Measurements from ENCODE around the gene RNF112. TPM values are rescaled to one million over a fixed set of nuclear protein-coding genes. Genes with fewer than 3 reads are reported as not detected.

Gene RNF112
- total RNA-seq, 1 experiment from 2014 or later, result 0.18 TPM

GRCh38 chr17:19382531-19383444 lies 28.2 kb upstream of the RNF112 start:
- DNase-seq (no peak), ATAC-seq (no peak)
- Histone ChIP-seq H3K4me2 (ENCODE audit: low read length) (no peak overlapping the region), H3K4me1 (ENCODE audit: insufficient read depth, low read length) (peaks cover 20% of the 10 kb centered on the region), H3K27me3 (ENCODE audit: low read length) (no peaks in the 10 kb centered on the region), H3K9me3 (ENCODE audit: low read length) (no peaks in the 10 kb centered on the region), H3K9ac (ENCODE audit: low read length) (no peak overlapping the region), H3F3A (ENCODE audit: low read length, unreplicated experiment) (no peaks in the 10 kb centered on the region), H3K36me3 (ENCODE audit: low read depth, low read length) (peaks cover 30% of the 10 kb centered on the region), H3K79me2 (ENCODE audit: low read length) (peaks cover 30% of the 10 kb centered on the region), H2AFZ (ENCODE audit: low read length) (no peak overlapping the region), H4K20me1 (ENCODE audit: low read length) (no peaks in the 10 kb centered on the region), H3K4me3 (ENCODE audit: low read length) (no peak overlapping the region), H3K9me2 (replicated peaks; ENCODE audit: low read length) (no peaks in the 10 kb centered on the region), H3K27ac (ENCODE audit: low read length) (no peak overlapping the region)
- TF ChIP-seq EZH2phosphoT487 (IDR thresholded peaks at IDR 0.05; ENCODE audit: borderline replicate concordance, low read length) (no peak), EZH2 (IDR thresholded peaks at IDR 0.05; ENCODE audit: low read length, unreplicated experiment) (no peak)
- TF ChIP-seq, protein P1, sequence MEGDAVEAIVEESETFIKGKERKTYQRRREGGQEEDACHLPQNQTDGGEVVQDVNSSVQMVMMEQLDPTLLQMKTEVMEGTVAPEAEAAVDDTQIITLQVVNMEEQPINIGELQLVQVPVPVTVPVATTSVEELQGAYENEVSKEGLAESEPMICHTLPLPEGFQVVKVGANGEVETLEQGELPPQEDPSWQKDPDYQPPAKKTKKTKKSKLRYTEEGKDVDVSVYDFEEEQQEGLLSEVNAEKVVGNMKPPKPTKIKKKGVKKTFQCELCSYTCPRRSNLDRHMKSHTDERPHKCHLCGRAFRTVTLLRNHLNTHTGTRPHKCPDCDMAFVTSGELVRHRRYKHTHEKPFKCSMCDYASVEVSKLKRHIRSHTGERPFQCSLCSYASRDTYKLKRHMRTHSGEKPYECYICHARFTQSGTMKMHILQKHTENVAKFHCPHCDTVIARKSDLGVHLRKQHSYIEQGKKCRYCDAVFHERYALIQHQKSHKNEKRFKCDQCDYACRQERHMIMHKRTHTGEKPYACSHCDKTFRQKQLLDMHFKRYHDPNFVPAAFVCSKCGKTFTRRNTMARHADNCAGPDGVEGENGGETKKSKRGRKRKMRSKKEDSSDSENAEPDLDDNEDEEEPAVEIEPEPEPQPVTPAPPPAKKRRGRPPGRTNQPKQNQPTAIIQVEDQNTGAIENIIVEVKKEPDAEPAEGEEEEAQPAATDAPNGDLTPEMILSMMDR (conservative IDR thresholded peaks at IDR 0.05; ENCODE audit: low read depth, low read length), result no peak
- ChIA-PET CTCF (no interaction called here), POLR2A (ENCODE audit: unreplicated experiment) (no interaction called here)
- no TSS peak for BruUV-seq (replicated peaks)
- intact Hi-C loops (cut with micrococcal nuclease), result no loop called here

- Histone ChIP-seq H3K79me2 (ENCODE audit: low read length) (peaks cover 24% of the 10 kb centered on the region), H3K9me3 (ENCODE audit: low read length) (no peaks in the 10 kb centered on the region), H3K4me2 (ENCODE audit: low read length) (no peak overlapping the region), H3K36me3 (ENCODE audit: low read depth, low read length) (peaks cover 30% of the 10 kb centered on the region), H3K4me1 (ENCODE audit: insufficient read depth, low read length) (peaks cover 22% of the 10 kb centered on the region), H3F3A (ENCODE audit: low read length, unreplicated experiment) (no peaks in the 10 kb centered on the region), H3K27ac (ENCODE audit: low read length) (no peak overlapping the region), H3K9ac (ENCODE audit: low read length) (no peak overlapping the region), H2AFZ (ENCODE audit: low read length) (no peak overlapping the region), H3K9me2 (replicated peaks; ENCODE audit: low read length) (no peaks in the 10 kb centered on the region), H3K4me3 (ENCODE audit: low read length) (no peak overlapping the region), H3K27me3 (ENCODE audit: low read length) (no peaks in the 10 kb centered on the region), H4K20me1 (ENCODE audit: low read length) (no peaks in the 10 kb centered on the region)
- intact Hi-C loops (cut with micrococcal nuclease), result no loop called here
- POLR2A ChIA-PET (ENCODE audit: unreplicated experiment), result no interaction called here
- DNase-seq (no peak), ATAC-seq (no peak)
- no TSS peak for BruUV-seq (replicated peaks)
- CTCF ChIA-PET, result no interaction called here
- TF ChIP-seq EZH2 (IDR thresholded peaks at IDR 0.05; ENCODE audit: low read length, unreplicated experiment), result no peak
- TF ChIP-seq EZH2phosphoT487 (IDR thresholded peaks at IDR 0.05; ENCODE audit: borderline replicate concordance, low read length), result no peak
- TF ChIP-seq, protein P1 (conservative IDR thresholded peaks at IDR 0.05; ENCODE audit: low read depth, low read length), result no peak
Measured at GRCh38 chr17:19383681-19384470, 27.2 kb upstream of the RNF112 start.
